Stimulated activated CD4-positive, alpha-beta T cell treated with anti-CD3 and anti-CD28 coated beads, Interleukin-4, amount 100 ng/mL, for 4 hours (primary cell): ENCODE results near the gene CMTM2.

Experiments
- DNase-seq, 2 experiments: peaks; one replicate each; pipeline ENCODE4 v3.0.0-alpha.2; 2020

The CMTM2 gene, protein sequence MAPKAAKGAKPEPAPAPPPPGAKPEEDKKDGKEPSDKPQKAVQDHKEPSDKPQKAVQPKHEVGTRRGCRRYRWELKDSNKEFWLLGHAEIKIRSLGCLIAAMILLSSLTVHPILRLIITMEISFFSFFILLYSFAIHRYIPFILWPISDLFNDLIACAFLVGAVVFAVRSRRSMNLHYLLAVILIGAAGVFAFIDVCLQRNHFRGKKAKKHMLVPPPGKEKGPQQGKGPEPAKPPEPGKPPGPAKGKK

DNA sequence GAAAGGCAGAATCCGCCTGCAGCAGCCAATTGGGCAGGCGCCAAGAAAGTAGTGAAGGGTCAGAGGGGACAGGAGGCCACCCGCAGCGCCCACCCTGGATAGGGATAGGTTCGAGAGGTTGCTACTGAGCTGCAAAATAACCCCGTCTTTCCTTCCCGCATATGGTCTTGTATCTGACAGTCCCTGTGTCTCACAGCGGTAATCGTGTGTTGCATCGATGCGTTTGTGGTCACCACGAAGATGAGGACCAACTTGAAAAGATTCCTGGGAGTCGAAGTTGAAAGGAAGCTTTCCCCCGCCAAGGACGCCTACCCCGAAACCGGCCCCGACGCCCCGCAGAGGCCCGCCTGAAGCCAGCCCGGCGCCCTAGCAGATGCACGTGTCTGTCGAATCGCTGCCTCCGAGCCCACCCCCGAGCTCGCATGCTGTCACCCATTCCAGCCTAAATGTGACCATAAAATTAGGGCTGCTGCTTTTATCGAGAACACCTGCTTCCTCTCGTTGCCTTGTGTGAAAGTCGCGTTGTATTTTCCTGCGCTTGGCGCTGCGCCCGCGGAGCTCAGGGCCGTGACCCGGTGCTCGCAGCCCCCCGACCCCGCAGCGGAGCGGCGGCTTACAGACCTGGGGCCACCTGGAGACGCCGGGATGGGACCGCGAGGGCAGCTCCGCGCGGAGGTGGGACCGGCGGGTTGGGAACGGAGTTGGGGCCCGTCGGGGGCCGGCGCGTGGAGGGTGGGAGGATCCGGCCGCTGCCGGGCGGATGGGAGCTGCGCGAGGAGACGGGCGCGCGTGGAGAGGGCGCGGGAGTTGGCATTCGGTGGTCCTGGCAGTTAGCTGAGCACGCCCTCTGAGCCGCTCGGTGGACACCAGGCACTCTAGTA, at the start of gene CMTM2:
Gene CMTM2 (plus strand): TSS at position 813 of the 881 bp plus-strand sequence. CDS start 145 bp downstream, outside the sequence.
- DNase-seq, result peak; percentile 7 to 17

DNA sequence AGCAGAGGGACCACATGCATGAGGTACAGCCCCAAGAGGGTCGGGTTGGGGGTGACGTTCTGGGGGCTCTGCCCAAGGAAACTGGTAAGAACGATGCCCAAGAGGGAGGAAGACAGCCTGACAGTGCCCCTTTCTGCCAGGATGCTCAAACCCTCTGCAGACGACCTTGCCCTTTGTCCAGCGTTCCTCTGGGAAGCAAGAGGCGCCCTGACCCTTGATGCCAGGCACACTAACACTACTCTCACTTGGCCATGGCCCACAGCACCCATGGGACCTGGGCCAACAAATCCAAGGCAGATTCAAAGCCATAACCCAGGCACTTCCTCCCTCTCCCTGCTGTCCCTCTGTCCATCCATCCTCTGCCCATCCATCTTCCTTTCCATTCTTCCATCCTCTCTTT, 49.8 kb upstream of the CMTM2 start:
- no peak for DNase-seq

DNA sequence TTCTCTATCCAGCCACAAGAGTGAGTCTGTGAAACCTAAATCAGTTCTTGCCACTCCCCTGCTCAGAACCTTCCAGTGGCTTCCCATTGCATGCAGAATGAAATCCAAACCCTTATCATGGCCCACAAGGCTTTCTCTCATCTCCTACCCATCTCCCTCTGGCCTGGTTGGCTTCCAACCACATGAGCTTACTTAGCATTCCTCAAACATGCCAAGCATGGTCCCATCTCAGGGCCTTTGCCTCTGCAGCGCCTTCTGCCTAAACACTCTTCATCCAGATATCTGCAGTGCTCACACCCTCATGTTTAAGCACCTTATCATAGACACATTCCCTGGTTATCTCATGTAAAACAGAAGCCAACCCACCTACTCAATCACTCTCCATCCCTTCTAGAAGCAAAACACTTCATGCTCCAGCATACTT, 44.9 kb upstream of the CMTM2 start:
- DNase-seq, result no peak

DNA sequence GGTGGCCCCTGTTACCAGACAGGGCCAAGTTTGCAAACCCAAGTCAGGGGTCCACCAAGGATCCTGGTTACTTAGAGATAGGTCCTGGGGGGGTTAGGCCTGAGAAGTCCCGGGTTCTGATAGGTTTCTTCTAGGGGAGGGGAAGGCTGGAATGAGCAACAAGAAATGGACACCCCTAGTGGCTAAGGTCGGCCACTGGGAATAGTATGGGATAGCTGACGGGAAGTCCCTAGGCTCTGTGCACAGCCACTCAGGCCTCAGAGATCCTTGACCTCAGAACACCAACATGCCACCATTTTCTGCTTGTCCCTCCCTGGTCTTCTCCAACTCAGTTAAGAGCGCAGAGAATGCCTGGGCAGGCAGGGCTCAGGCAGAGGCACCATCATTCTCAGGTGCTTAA, 42.7 kb upstream of the CMTM2 start:
- no peak for DNase-seq

DNA sequence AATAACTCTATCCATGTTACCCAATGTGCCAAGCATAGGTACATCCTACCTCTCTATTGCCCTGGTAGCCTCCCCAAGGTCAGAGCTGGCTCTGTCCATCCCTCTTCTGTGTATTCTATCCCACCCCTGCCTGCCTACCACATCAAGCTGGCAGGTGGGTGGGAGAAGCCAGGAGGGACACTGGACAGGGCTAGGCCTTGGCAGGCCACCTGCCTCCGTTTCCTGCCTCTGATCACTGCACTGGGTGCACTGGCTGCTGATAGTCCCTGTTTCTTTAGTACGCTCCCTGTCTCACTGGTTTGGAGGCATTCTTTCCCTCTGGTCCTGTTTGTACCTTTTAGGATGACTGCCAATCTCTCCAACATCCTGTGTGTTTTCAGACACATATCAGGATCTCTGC, 42.0 kb upstream of the CMTM2 start:
- no peak for DNase-seq

DNA sequence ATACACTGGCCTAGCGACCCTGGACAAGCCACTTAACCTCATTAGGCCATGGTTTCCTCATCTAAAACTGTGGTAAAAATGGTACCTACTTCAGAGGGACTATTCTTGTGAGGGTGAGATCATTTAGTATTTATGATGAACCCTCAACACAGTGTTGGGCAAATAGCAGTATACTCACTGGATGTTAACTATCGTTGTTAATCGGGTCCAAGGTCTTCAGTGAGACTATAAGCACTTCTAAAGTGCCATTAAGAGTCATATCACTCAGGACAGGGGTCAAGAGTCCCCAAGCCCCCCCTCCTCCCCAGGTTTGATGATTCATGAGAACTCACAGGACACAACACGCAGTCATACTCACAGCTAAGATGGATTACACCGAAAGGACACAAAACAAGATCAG, 40.4 kb upstream of the CMTM2 start:
- no peak for DNase-seq

DNA sequence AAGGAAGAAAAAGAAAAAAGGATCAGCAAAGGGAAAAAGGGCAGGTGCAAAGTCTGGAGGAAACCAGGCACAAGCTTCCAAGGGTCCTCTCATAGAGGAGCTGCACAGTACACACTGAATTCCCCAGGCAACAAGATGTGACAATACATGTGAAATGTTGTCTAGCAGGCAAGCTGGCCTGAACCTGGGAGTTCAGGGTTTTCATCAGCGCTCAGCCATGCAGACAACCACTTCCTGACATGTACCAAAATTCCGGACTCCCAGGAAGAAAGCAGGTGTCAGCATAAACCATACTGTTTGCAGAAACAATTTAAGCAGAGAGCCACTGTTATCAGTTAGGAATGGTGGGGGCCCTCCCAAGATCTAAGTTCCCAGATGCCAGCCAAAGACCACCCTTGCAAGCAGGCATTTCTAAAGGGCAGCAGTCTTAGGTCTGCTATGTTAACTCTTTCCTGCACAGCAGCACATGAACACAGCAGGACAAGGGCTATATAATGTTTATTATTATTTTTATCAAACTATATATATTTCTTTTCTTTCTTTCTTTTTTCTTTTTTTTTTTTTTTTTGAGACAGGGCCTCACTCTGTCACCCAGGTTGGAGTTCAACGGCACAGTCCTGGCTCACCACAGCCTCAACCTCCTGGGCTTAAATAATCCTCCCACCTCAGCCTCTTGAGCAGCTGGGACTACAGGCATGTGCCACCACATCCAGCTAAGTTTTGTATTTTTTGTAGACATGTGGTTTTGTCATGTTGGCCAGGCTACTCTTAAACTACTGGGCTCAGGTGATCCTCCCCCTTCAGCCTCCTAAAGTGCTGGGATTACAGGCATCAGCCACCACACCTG, 39.4 kb upstream of the CMTM2 start:
- no peak for DNase-seq

DNA sequence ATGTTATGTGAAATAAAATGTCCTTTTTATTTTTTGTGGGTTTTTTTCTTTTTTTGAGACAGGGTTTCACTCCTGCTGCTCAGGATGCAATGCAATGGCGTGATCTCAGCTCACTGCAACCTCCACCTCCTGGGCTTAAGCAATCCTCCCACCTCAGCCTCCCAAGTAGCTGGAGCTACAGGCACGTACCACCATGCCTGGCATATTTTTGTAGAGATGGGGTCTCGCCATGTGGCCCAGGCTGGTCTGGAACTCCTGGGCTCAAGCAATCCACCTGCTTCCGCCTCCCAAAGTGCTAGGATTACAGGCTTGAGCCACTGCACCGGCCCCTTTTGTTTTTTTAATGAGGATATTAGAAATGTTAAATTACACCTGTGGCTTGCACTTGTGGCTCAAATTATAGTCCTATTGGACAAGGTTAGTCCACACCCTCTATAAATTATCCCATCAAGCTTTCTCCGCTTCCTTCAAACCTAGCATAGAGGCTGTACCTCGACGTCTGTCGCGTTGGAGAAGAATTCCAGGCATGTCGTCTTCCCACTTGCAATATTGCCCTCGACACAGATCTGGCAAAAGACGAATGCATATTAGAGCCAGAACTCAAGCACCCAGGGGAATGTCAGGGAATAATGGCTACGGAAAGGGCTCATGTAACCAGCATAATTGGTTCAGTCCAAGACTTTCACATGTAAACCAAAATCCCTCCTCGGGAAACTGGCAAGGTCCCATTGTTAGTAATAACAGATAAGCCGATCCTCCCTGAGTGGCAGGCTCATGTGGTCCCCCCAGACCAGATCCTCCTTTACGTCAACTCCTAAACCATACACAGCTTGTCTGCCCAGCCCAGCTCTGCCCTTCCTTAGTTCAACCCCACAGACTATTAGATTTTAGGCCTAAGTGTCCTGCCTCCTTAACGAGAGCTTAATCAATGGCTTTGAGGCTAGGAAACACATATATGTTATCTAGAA, 37.6 kb upstream of the CMTM2 start:
- no peak for DNase-seq

DNA sequence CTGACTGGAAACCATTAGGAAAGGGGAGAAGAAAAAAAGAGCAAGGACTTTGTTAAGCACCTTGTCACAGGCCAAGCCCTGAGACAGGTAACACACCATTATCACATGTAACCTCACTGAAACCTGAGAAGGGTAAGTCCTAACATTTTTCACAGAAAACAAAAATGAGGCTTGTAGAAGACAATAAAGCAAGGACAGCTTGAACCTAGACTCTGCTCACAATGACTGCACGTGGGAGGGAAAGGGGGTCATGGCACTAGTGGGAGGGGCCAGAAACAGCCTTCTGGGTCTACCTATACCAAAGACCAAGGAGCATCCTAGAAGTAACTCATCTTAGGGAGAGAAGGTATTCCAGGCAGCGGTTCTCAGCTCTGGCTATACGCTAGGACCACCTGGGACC, 36.9 kb upstream of the CMTM2 start:
- no peak for DNase-seq

DNA sequence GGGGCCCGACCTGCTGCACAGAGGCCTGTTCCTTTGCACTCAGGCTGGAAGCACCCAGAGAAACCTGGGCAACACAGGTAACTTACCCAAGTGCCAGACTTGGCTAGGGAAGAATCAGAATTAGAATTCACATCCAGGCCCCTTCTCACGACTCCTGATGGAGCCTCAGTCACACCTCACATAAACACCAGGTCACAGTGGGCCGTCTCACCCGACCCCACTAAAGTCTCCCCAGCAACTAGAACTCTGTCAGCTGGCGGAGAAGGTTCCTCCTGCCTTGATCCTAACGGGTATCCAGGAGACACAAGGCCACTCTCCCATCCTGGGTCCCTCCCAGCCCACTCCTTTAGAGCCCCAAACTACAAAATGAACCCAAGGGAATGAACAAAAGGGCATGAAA, 35.7 kb upstream of the CMTM2 start:
- no peak for DNase-seq

DNA sequence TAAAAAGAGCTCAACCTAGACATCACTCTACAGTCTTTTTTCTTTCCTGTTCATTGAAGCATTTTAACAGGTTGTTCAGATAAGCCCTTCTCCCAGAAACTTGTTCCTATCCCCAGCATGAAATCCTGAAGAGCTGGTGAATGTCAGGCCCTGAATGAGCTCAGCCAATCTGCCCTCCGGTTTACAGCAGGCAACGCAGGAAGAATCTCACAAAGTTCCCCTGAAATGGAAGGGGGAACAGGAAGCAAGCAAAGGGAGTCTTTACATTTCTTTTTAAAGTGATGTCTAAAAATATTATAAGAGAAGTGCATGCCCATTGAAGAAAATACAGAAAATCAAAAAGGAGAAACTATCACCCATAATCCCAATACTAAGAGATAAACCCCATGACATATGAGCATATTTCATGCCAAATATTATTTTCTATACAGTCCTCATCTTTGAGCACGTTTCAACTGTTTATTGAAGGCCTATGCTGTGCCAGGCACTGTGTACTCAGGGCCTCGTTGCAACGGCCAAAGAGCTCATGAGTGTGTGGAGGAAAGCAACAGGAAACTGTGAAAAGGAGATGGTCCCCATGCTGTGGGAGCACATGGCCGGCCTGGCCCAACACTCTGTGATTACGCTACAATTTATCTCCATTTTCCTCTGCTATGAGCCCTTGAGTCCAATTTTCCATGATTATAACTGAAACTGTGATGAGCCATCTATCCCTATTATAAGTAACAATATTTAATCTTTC, 35.1 kb upstream of the CMTM2 start:
- no peak for DNase-seq

DNA sequence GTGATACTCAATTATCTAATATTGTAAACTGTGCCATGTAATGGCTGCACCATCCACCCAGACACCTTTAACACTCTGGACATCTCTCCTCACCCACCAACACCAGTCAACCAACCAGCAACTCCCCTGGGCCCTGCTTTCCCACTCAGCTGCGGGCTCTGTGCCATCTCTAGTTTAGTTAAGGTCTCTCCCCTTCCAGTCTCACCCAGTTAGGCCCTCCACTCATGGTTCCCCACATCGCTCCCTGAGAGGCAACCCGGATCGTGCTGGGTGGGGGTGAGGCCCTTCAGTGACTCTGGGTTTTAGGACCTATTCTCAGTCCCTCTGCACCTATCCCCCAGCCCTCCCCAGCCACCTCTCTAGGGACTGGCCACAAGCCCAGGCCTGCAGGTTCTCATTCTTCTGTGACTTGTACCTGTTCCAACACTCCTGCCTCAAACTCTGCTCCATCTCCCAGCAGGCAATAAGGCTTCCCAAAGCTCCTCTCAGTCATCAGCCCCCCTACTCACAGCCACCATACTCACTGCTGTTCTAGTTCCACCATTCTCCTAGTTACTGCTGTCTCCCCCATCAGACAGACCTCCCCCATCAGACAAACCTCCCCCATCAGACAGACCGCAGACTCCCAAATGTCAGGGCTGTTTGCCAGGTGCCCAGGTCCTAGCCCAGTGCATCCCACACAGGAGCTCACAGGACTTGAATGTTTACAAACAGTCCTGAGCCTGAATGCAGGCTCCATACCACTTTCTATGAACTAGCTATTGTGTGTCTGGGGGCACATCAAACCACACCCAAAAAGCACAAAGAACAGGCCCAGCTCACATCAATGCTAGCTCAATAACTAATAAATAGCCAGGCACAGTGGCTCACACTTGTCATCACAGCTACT, 31.9 kb upstream of the CMTM2 start:
- DNase-seq, result no peak

DNA sequence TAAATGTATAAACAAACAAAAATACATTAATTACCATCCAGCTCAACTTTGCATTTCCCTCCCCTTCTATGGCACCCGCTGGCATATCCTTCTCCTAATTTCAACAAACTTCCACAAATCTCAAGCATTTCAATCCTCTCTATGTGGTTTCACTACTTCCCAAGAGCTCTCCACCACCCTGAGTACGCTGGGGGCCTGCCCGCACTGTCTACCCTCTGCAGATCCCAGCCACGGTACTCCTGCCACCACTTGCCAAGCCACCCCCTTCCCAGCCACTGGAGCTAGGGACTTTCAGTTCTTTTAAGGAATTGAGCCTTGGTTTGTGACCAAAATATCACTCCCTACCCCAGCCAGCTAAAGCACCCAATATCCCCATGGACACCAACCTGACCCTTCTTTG, 31.2 kb upstream of the CMTM2 start:
- DNase-seq, result no peak

DNA sequence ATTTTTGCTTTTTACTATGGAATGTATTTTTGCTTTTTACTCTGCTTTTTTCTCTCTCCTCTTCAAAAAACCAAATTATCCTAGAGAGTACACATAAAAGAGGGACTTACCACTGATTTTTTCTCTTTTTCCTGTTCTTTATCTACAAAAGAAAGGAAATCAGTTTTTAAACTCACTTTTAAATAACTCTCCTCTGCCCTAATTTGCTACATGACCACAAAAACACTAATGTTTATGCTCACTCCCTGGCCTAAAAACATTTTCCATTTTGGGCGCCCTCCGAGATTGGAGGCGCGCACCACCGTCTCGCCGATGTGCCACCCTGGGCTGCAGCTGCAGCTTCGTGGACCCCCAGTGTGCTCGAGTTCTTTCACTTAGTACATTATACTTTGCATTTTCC, 30.4 kb upstream of the CMTM2 start:
- no peak for DNase-seq

DNA sequence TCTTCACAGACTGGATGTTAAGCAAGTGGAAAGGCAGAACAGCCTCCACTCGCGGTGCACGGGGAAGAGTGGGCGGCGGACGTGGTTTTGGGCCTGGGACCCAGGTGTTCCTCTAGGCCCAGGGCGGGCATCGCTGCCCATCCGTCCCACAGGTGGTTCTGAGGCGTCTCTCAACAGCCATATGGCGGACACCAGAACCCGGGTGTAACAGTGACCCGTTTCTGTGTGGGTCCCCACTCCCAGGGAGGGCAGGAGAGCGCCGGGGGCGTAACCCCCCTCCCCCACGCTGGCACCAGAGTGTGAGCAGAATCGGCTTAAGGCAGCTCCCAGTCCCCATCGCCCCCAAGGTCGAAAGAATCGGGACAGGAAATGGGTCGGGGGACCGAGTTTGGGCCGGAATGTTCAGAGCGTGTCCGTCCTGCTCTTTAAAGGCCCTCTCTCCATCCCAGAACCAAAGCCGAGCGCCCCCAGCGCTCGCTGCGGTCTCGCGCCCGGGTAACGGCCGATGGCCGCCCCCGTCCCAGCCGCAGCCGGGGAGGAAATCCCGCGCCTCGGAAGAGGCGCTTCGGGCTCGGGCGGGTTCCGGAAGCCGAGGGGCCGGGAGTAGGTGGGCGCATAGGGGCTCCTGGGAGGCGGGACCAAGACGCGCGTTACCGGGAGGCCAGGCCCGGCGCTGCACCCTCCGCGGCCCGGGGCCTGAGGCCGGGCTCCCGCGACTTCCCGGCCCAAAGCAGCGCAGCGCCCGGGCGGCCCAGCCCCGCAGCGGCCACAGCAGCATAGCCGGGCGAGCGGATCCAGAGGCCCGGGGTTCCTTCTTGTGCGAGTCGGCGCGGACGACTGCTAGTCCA, 29.8 kb upstream of the CMTM2 start, which contains the start of gene TK2:
Gene TK2 (minus strand): TSS at position 839 of the 848 bp plus-strand sequence. CDS start 61 bp downstream, at position 778.
- DNase-seq, result peak; percentile 54 to 67

DNA sequence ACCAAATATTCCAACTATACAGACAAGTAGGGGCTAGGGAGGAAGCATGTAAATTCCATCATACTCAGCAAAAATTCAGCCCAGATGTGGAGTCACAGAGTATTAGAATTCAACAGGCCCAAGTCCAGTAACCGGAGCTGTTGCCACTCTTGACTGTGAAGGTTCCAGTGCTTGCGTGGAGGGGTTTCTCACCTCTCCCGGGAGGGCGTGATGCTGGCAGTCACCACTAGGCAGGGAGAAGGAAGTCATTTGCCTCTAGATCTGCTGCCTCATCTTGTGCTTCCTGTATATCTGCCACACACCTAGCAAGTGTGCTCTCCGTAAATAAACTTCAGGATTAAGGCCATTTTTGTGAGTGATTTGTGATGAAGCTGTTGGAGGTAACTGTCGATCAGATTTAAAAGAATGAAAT, 27.9 kb upstream of the CMTM2 start:
- DNase-seq, result peak; percentile 44 to 53

DNA sequence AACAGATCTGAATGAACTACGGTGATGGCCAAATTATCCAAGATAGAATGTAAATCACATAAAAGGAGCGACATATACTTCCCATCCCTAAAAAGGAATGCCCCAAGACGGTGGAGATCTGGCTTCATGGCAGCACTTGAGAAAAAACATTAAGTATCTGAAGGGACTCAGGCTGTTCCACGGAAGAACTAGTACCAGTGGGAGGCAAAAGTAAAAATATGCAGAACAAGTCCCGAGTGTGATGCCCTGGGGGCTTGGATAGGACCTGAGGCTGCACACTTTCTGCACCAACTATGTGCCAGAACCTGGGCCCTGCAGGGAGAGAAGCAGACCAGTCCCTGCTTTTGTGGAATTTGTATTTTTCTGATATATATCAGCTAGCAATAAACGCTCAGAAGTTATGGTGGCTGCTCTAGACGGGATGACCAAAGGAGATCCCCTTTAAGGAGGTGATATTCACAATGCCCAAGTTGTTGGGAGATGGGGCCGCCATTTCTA, 27.4 kb upstream of the CMTM2 start:
- no peak for DNase-seq

DNA sequence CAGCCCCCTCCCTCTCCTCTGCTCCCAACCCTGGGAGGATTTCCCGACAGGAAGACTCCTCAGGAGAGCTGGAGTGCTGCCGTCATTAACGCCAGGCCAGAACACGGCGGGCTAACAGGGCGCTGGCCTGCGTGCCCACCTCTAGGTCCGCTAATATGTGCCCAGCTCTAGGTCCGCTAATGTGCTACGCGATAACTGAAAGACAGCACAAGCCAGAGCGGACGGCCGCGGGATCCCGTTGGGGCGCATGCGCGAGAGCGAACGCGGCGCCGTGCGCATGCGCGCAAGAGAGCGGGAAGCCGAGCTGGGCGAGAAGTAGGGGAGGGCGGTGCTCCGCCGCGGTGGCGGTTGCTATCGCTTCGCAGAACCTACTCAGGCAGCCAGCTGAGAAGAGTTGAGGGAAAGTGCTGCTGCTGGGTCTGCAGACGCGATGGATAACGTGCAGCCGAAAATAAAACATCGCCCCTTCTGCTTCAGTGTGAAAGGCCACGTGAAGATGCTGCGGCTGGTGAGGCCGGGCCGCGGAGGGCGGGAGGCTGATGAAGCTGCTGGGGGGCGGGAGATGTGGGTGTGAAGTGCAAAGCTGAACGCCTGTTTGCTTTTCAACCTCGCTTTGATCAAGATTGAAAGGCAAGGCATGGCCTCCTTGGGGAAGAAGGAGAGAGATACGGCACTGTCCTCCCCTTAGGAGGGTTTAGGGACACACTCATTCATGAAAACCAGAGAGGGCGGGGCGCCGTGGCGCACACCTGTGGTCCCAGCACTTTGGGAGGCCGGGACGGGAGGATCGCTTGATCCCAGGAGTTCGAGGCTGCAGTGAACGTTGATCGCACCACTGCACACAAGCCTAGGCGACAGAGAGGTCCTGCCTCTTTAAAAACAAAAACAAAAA, 26.7 kb upstream of the CMTM2 start, which contains the start of gene CKLF:
Gene CKLF (plus strand): TSS at position 291 of the 892 bp plus-strand sequence. CDS start 140 bp downstream, at position 431.
- peak; percentile 88 to 90 for DNase-seq
